ENCODE data around the gene COG7.

GRCh38 chr16:23355106-23355670, 97.8 kb downstream of the COG7 start:
- TF ChIP-seq CTCF (conservative IDR thresholded peaks at IDR 0.05; ENCODE audit: low read length) (no peak), EZH2phosphoT487 (IDR thresholded peaks at IDR 0.05; ENCODE audit: borderline replicate concordance) (no peak)

All from Loucy (cell line).